Fibroblast of lung (primary cell): ENCODE results near the gene CYP51A1. TPM values are rescaled to one million over a fixed set of nuclear protein-coding genes. Genes with fewer than 3 reads are reported as not detected.
A peak's percentile ranks its signal among the peaks of the same experiment; 100 is the strongest.
"Not testable (repeated sequence)": the region's sequence is repeated elsewhere in the genome, so short reads cannot be mapped to it uniquely, and the experiment has no call there.

Experiments used
- DNase-seq, 2 donors: peaks; one replicate each; pipeline versions ENCODE4 v3.0.0 to v3.0.0-alpha.2; 2010; ENCODE audit warnings: low read depth in 2 of 2
- H2AFZ ChIP-seq: 2 replicates; pipeline ENCODE4 v1.5.1; 2012; ENCODE audit warnings: low read length, control low read depth, inconsistent platforms
- H3K27ac ChIP-seq: 2 replicates; pipeline ENCODE4 v1.5.1; 2011; ENCODE audit warnings: low read length, control low read depth; ENCODE audit not compliant: insufficient read depth
- H3K27me3 ChIP-seq: 2 replicates; pipeline ENCODE4 v1.5.1; 2011; ENCODE audit warnings: mild to moderate bottlenecking, low read length; ENCODE audit not compliant: control insufficient read depth, insufficient read depth
- H3K36me3 ChIP-seq: 2 replicates; pipeline ENCODE4 v1.5.1; 2011; ENCODE audit warnings: low read length; ENCODE audit not compliant: control insufficient read depth, insufficient read depth
- H3K4me1 ChIP-seq: 2 replicates; pipeline ENCODE4 v1.5.1; 2011; ENCODE audit warnings: low read length; ENCODE audit not compliant: control insufficient read depth, insufficient read depth; ENCODE audit errors: extremely low read depth
- H3K4me2 ChIP-seq: 2 replicates; pipeline ENCODE4 v1.5.1; 2011; ENCODE audit warnings: low read length, control low read depth; ENCODE audit not compliant: insufficient read depth; ENCODE audit errors: extremely low read depth
- H3K4me3 ChIP-seq, 4 experiments: fragments of 200-600 bp in 1 of 4; sonication (generic) in 1 of 4; replicated peaks in 1 of 4; 2 replicates each; pipeline ENCODE4 v1.5.1; 2011 to 2016; ENCODE audit warnings: low read length in 4 of 4, low read depth in 3 of 4, mild to moderate bottlenecking in 3 of 4, control low read depth in 2 of 4, inconsistent platforms in 1 of 4, mixed read lengths in 1 of 4; ENCODE audit not compliant: insufficient read depth in 1 of 4; ENCODE audit errors: control extremely low read depth in 1 of 4
- H3K79me2 ChIP-seq: 2 replicates; pipeline ENCODE4 v1.5.1; 2012; ENCODE audit warnings: mild to moderate bottlenecking, low read length, inconsistent platforms; ENCODE audit not compliant: control insufficient read depth, insufficient read depth
- H3K9ac ChIP-seq: 2 replicates; pipeline ENCODE4 v1.5.1; 2011; ENCODE audit warnings: mild to moderate bottlenecking, low read length, control low read depth; ENCODE audit not compliant: insufficient read depth
- H3K9me3 ChIP-seq: 2 replicates; pipeline ENCODE4 v1.5.1; 2012; ENCODE audit warnings: low read depth, low read length; ENCODE audit not compliant: control insufficient read depth, insufficient read depth
- H4K20me1 ChIP-seq: 2 replicates; pipeline ENCODE4 v1.5.1; 2011; ENCODE audit warnings: low read length; ENCODE audit not compliant: control insufficient read depth, insufficient read depth; ENCODE audit errors: extremely low read depth
- CTCF ChIP-seq, 2 donors: IDR thresholded peaks in 1 of 2; conservative IDR thresholded peaks in 1 of 2; 1 replicate in 1 of 2; 2 replicates in 1 of 2; pipeline ENCODE4 v1.5.1; 2011 to 2012; ENCODE audit warnings: low read length in 2 of 2, control low read depth in 1 of 2, inconsistent platforms in 1 of 2, low read depth in 1 of 2, mild to moderate bottlenecking in 1 of 2
- EZH2 ChIP-seq: IDR thresholded peaks from 2 replicates; pipeline ENCODE4 v1.5.1; 2012; ENCODE audit warnings: low read length, control low read depth, mild to moderate bottlenecking; ENCODE audit errors: missing control alignments
- polyA plus RNA-seq, 2 donors: library from polyadenylated mRNA; depleted of rRNA in 1 of 2; stranded (reverse) in 1 of 2; unstranded in 1 of 2; fragments of >200 nt; gene quantifications; 2 replicates each; pipeline ENCODE4 v1.2.1, GENCODE V29; 2011 to 2012; ENCODE audit warnings: missing spikeins in 1 of 2
- total RNA-seq: library from RNA; depleted of rRNA; stranded (reverse); fragments of >200 nt; gene quantifications from 2 replicates; pipeline ENCODE4 v1.2.1, GENCODE V29; 2014

CYP51A1 gene
- total and polyA plus RNA-seq, 2 donors (not counting 1 experiment from before 2014, with no cell fraction given): 50.0 to 784 TPM

GRCh38 chr7:92110857-92111256 lies 23.4 kb downstream of the CYP51A1 start:
- Histone ChIP-seq H3K4me2 (no peak overlapping the region), H3K4me1 (no peaks in the 10 kb centered on the region), H4K20me1 (no peaks in the 10 kb centered on the region), H3K27me3 (no peaks in the 10 kb centered on the region), H3K9me3 (no peaks in the 10 kb centered on the region), H3K79me2 (no peaks in the 10 kb centered on the region), H3K9ac (no peak overlapping the region), H3K36me3 (peaks cover 6% of the 10 kb centered on the region), H3K27ac (no peak overlapping the region), H3K4me3 (no peak overlapping the region), H2AFZ (no peak overlapping the region)
- no peak for DNase-seq
- no peak for TF ChIP-seq EZH2
- no peak for TF ChIP-seq CTCF (conservative IDR thresholded peaks at IDR 0.05 in 1 of 2, IDR thresholded peaks at IDR 0.05 in 1 of 2; ENCODE audit: low read depth in 1 of 2, low read length in 2 of 2)

GRCh38 chr7:92108821-92109220 lies 25.5 kb downstream of the CYP51A1 start:
- no peaks in the 10 kb centered on the region for H3K27me3 ChIP-seq
- no peaks in the 10 kb centered on the region for H3K9me3 ChIP-seq
- H2AFZ ChIP-seq: no peak overlapping the region
- H3K9ac ChIP-seq: no peak overlapping the region
- peaks cover 6% of the 10 kb centered on the region for H3K36me3 ChIP-seq
- TF ChIP-seq CTCF (conservative IDR thresholded peaks at IDR 0.05 in 1 of 2, IDR thresholded peaks at IDR 0.05 in 1 of 2; ENCODE audit: low read depth in 1 of 2, low read length in 2 of 2) (no peak), EZH2 (no peak)
- DNase-seq: no peak
- H3K27ac ChIP-seq: no peak overlapping the region
- no peaks in the 10 kb centered on the region for H3K4me1 ChIP-seq
- H3K4me2 ChIP-seq: no peak overlapping the region
- H3K4me3 ChIP-seq: no peak overlapping the region
- H4K20me1 ChIP-seq: no peaks in the 10 kb centered on the region
- H3K79me2 ChIP-seq: no peaks in the 10 kb centered on the region

GRCh38 chr7:92102862-92103261 lies 31.4 kb downstream of the CYP51A1 start:
- not testable (repeated sequence) for H4K20me1 ChIP-seq, H3K4me1 ChIP-seq, H3K79me2 ChIP-seq, H3K27ac ChIP-seq, H3K4me2 ChIP-seq, H3K27me3 ChIP-seq, H2AFZ ChIP-seq, H3K9me3 ChIP-seq, H3K4me3 ChIP-seq, H3K9ac ChIP-seq, H3K36me3 ChIP-seq
- DNase-seq: peak; percentile 31 to 61
